Activated T-cell treated with anti-CD3 and anti-CD28 coated beads, Interleukin-2, amount 50 U/mL, for 72 hours (primary cell): Measurements from ENCODE around the gene GCFC2. TPM values are rescaled to one million over a fixed set of nuclear protein-coding genes. Genes with fewer than 3 reads are reported as not detected.

Source experiments
- ATAC-seq, 2 donors: fragments of 150-1000 bp; cut with Tn5 transposase; replicated peaks in 1 of 2; 2 replicates each; pipeline ENCODE4 v1.10.0; 2021; ENCODE audit warnings: moderate library complexity in 2 of 2, mild to moderate bottlenecking in 1 of 2
- DNase-seq, 2 donors: peaks; one replicate each; pipeline ENCODE4 v3.0.0; 2021 to 2022; ENCODE audit warnings: mixed read lengths in 1 of 2
- H3K27ac Mint-ChIP-seq: one replicate; pipeline ENCODE4 v1.8.0; 2022; ENCODE audit warnings: mild to moderate bottlenecking, moderate library complexity, mixed read lengths
- H3K27me3 Mint-ChIP-seq: one replicate; pipeline ENCODE4 v1.8.0; 2022; ENCODE audit warnings: low read depth, mixed read lengths
- H3K36me3 Mint-ChIP-seq, 2 donors: one replicate each; pipeline ENCODE4 v1.8.0; 2022; ENCODE audit warnings: mixed read lengths in 2 of 2, mild to moderate bottlenecking in 1 of 2; ENCODE audit not compliant: insufficient read depth in 2 of 2
- H3K4me1 Mint-ChIP-seq: one replicate; pipeline ENCODE4 v1.8.0; 2022; ENCODE audit warnings: low read depth, mixed read lengths
- H3K4me3 Mint-ChIP-seq, 2 donors: one replicate each; pipeline ENCODE4 v1.8.0; 2022; ENCODE audit warnings: mild to moderate bottlenecking in 2 of 2, mixed read lengths in 2 of 2, moderate library complexity in 2 of 2
- H3K9me3 Mint-ChIP-seq, 2 donors: one replicate each; pipeline ENCODE4 v1.8.0; 2022; ENCODE audit warnings: mixed read lengths in 2 of 2
- total RNA-seq, 2 donors: library from RNA; stranded (reverse); gene quantifications; one replicate each; pipeline ENCODE4 v1.2.3, GENCODE V29; 2022

The GCFC2 gene
- total RNA-seq, 2 donors from 2014 or later = 18.4 to 19.9 TPM

DNA sequence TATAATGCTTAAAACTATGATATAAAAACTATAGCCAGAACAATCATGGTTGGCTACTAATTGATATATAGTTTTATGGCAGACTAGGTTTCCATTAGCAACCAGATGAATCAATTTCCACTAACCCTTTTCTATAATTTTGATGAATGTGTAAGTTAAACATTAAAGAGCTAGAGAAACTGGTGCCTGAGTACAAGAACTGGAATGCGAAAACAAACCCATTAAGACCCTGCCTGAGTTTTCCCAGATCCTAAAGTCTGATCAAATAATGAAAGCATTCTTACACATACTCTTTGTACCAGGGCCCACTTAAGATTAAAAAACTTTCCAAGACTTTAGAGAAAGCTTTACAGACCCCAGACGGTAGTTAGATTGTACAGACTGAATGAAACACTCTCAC is 42.8 kb downstream of the GCFC2 start:
- ATAC-seq = no peak
- H3K4me1 Mint-ChIP-seq = no peaks in the 10 kb centered on the region

GRCh38 chr2:75666911-75667310 is 43.8 kb downstream of the GCFC2 start:
- Mint-ChIP-seq H3K4me1 (no peaks in the 10 kb centered on the region), H3K9me3 (no peaks in the 10 kb centered on the region), H3K4me3 (no peak overlapping the region), H3K27me3 (no peaks in the 10 kb centered on the region), H3K36me3 (peaks cover 4 to 22% of the 10 kb centered on the region in 2 donors), H3K27ac (no peak overlapping the region)
- no peak for ATAC-seq
- DNase-seq = no peak

More for the DNA sequence above, 42.8 kb downstream of the GCFC2 start:
- no peak overlapping the region for H3K4me3 Mint-ChIP-seq
- H3K9me3 Mint-ChIP-seq = no peaks in the 10 kb centered on the region
- no peaks in the 10 kb centered on the region for H3K27me3 Mint-ChIP-seq
- no peak for DNase-seq
- H3K36me3 Mint-ChIP-seq = peaks cover 8 to 22% of the 10 kb centered on the region in 2 donors
- no peak overlapping the region for H3K27ac Mint-ChIP-seq

DNA sequence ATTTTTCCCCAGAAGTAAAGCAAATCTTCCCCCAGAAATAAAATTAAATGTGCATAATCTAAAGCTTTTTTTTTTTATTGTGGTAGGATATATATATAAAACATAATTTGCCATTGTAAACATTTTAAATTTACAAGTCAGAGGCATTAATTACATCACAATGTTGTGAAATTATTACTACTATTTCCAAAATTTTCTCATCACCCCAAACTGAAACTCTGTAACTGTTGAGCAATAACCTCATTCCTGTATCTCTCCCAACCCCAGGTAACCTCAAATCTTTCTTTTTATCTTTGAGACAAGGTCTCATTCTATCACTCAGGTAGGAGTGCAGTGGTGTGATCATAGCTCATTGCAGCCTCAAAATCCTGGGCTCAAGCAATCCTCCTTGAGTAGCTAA is 52.9 kb downstream of the GCFC2 start:
- Mint-ChIP-seq H3K27me3 (no peaks in the 10 kb centered on the region), H3K9me3 (peaks cover 5 to 11% of the 10 kb centered on the region in 2 donors), H3K4me3 (no peak overlapping the region), H3K36me3 (peaks cover 29 to 65% of the 10 kb centered on the region in 2 donors), H3K4me1 (no peaks in the 10 kb centered on the region), H3K27ac (no peak overlapping the region)
- no peak for ATAC-seq
- no peak for DNase-seq

DNA sequence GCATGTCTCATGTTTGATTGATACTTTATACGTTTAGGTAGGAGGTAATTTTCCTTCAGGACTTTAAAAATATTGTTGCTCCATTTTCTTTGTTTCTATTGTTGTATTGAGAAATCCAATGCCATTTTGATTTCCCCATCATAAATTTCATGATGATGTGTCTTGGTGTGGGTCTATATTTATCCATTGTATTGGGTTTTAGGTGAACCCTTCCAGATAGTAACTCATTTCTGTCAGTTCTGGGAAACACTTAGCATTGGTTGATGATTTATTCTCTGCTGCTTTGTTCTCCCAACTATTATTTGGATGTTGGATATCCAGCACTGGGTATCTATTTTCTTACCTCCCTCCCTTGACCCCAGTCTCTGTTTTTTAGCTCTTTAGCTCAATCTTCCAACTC is 54.2 kb downstream of the GCFC2 start:
- Mint-ChIP-seq H3K9me3 (peaks cover 5 to 11% of the 10 kb centered on the region in 2 donors), H3K4me3 (no peak overlapping the region), H3K27ac (peak overlapping the region; percentile 32), H3K36me3 (peaks cover 28 to 63% of the 10 kb centered on the region in 2 donors), H3K27me3 (no peaks in the 10 kb centered on the region), H3K4me1 (no peaks in the 10 kb centered on the region)
- no peak for ATAC-seq
- DNase-seq = no peak

GRCh38 chr2:75655861-75656260 is 54.9 kb downstream of the GCFC2 start:
- H3K36me3 Mint-ChIP-seq = peaks cover 27 to 64% of the 10 kb centered on the region in 2 donors
- DNase-seq (no peak), ATAC-seq (peak in 1 of 2 donors; percentile 39)
- H3K9me3 Mint-ChIP-seq = peaks cover 5 to 11% of the 10 kb centered on the region in 2 donors
- no peaks in the 10 kb centered on the region for H3K4me1 Mint-ChIP-seq
- H3K4me3 Mint-ChIP-seq = no peak overlapping the region
- H3K27ac Mint-ChIP-seq = no peak overlapping the region
- H3K27me3 Mint-ChIP-seq = no peaks in the 10 kb centered on the region

- no peak for DNase-seq
- Mint-ChIP-seq H3K9me3 (peaks cover 1 to 6% of the 10 kb centered on the region in 2 donors), H3K27me3 (no peaks in the 10 kb centered on the region), H3K4me1 (peaks cover 15% of the 10 kb centered on the region), H3K4me3 (no peak overlapping the region), H3K27ac (no peak overlapping the region), H3K36me3 (peaks cover 17 to 58% of the 10 kb centered on the region in 2 donors)
- ATAC-seq = no peak
These were observed 56.7 kb downstream of the GCFC2 start for GRCh38 chr2:75654012-75654411.

DNA sequence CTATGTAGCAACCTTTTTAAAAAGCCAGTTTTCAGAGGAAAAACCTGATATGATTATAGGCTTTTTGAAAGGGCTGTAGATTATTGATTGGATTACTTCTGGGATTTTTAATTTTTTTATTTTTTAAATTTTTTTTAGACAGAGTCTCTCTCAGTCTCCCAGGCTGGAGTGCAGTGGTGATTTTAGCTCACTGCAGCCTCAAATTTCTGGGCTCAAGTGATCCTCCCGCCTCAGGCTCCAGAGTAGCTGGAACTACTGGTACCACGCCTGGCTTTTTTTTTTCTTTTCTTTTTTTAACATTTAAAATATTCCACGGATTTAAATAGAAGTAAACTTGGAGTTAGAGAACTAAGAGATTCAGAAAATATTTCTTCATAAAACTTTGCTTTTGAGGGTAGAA is 62.9 kb downstream of the GCFC2 start:
- Mint-ChIP-seq H3K27me3 (no peaks in the 10 kb centered on the region), H3K4me1 (peaks cover 41% of the 10 kb centered on the region), H3K27ac (peak overlapping the region; percentile 92), H3K36me3 (peaks cover 5 to 30% of the 10 kb centered on the region in 2 donors), H3K9me3 (peaks cover 0 to 2% of the 10 kb centered on the region in 2 donors), H3K4me3 (peak overlapping the region; percentile 93 to 94)
- no peak for ATAC-seq
- DNase-seq = no peak

GRCh38 chr2:75646583-75647425 is 63.9 kb downstream of the GCFC2 start, which contains the start of gene MRPL19:
MRPL19 (plus strand) TSS chr2:75646783; CDS start chr2:75646808, 25 bp downstream.
- ATAC-seq = peak; percentile 97
- Mint-ChIP-seq H3K9me3 (peaks cover 0 to 2% of the 10 kb centered on the region in 2 donors), H3K27me3 (no peaks in the 10 kb centered on the region), H3K36me3 (peaks cover 4 to 23% of the 10 kb centered on the region in 2 donors), H3K4me3 (peak within 1 kb of the TSS; percentile 93 to 94), H3K4me1 (peaks cover 41% of the 10 kb centered on the region), H3K27ac (peak within 1 kb of the TSS; percentile 95)
- peak; percentile 75 to 82 for DNase-seq

- DNase-seq (no peak), ATAC-seq (peak; percentile 1 to 7)
- H3K27me3 Mint-ChIP-seq = no peaks in the 10 kb centered on the region
- peaks cover 41% of the 10 kb centered on the region for H3K4me1 Mint-ChIP-seq
- peaks cover 0 to 2% of the 10 kb centered on the region in 2 donors for H3K9me3 Mint-ChIP-seq
- peak overlapping the region; percentile 95 for H3K27ac Mint-ChIP-seq
- H3K36me3 Mint-ChIP-seq = peaks cover 4 to 21% of the 10 kb centered on the region in 2 donors
- peak overlapping the region; percentile 93 to 94 for H3K4me3 Mint-ChIP-seq
These were observed 64.6 kb downstream of the GCFC2 start for GRCh38 chr2:75646090-75646582.

DNA sequence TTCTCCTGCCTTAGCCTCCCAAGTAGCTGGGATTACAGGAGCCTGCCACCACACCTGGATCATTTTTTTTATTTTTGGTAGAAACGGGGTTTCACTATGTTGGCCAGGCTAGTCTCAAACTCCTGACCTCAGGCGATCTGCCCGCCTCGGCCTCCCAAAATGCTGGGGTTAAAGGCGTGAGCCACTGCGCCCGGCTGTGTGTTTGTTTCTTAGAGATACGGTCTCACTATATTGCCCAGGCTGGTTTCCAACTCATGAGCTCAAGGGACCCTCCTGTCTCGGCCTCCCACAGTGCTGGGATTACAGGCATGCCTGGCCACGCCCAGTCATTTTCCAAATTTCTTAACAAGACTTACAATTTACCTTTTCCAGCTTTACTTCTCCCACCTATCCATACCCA is 65.1 kb downstream of the GCFC2 start:
- H3K4me1 Mint-ChIP-seq = peaks cover 39% of the 10 kb centered on the region
- H3K4me3 Mint-ChIP-seq = peak overlapping the region in 1 of 2 donors; percentile 94
- no peaks in the 10 kb centered on the region for H3K27me3 Mint-ChIP-seq
- ATAC-seq (no peak), DNase-seq (no peak)
- peaks cover 0 to 2% of the 10 kb centered on the region in 2 donors for H3K9me3 Mint-ChIP-seq
- H3K36me3 Mint-ChIP-seq = peaks cover 4 to 20% of the 10 kb centered on the region in 2 donors
- H3K27ac Mint-ChIP-seq = no peak overlapping the region

DNA sequence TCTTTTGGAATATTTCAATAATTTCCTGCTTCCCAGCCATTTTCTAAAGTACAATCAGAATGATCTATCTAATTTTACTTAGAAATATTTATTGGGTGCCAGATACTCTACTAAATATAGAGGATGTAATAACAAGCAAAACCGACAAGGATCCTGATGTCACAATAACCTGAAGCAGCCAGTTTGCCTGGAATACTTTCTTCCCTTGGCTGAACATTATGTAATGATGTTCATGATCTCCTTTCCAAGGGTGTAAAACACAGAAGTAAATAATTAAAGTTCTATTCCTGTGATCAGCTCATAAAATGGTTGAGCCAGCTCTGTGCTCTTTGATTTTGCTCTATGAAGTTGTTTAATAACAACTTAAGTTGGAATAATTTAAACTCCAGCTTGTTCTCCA is 66.7 kb downstream of the GCFC2 start:
- ATAC-seq (no peak), DNase-seq (no peak)
- H3K36me3 Mint-ChIP-seq = peaks cover 4 to 10% of the 10 kb centered on the region in 2 donors
- peaks cover 0 to 2% of the 10 kb centered on the region in 2 donors for H3K9me3 Mint-ChIP-seq
- no peak overlapping the region for H3K4me3 Mint-ChIP-seq
- H3K27ac Mint-ChIP-seq = no peak overlapping the region
- H3K4me1 Mint-ChIP-seq = peaks cover 26% of the 10 kb centered on the region
- peaks cover 7% of the 10 kb centered on the region for H3K27me3 Mint-ChIP-seq

GRCh38 chr2:75641587-75641986 is 69.1 kb downstream of the GCFC2 start:
- ATAC-seq = no peak
- no peak for DNase-seq
- Mint-ChIP-seq H3K27ac (no peak overlapping the region), H3K36me3 (no peaks in the 10 kb centered on the region), H3K9me3 (peaks cover 0 to 2% of the 10 kb centered on the region in 2 donors), H3K4me3 (no peak overlapping the region), H3K4me1 (peaks cover 9% of the 10 kb centered on the region), H3K27me3 (peaks cover 21% of the 10 kb centered on the region)

- DNase-seq = peak; percentile 46 to 59
- peaks cover 21% of the 10 kb centered on the region for H3K27me3 Mint-ChIP-seq
These were observed 70.0 kb downstream of the GCFC2 start for GRCh38 chr2:75640621-75641121.

More at GRCh38 chr2:75640621-75641121, 70.0 kb downstream of the GCFC2 start:
- Mint-ChIP-seq H3K4me1 (no peaks in the 10 kb centered on the region), H3K4me3 (no peak overlapping the region), H3K27ac (no peak overlapping the region), H3K9me3 (peaks cover 0 to 2% of the 10 kb centered on the region in 2 donors), H3K36me3 (no peaks in the 10 kb centered on the region)
- peak; percentile 87 to 89 for ATAC-seq
